HEK293 (cell line): ENCODE data around the gene TRUB1.

ENCODE experiments used
- GLI2 ChIP-seq: fragments of 450-650 bp; formaldehyde crosslinking; IDR thresholded peaks from 2 replicates; pipeline ENCODE4; 2017; ENCODE audit warnings: missing biosample characterization, missing genetic modification characterization, low read depth, borderline replicate concordance
- HOXD13 ChIP-seq: sonication (generic); formaldehyde crosslinking; IDR thresholded peaks from 2 replicates; pipeline ENCODE4 v1.8.0; 2022; ENCODE audit warnings: missing genetic modification reagents, borderline replicate concordance
- ZFP3 ChIP-seq: fragments of 450-650 bp; formaldehyde crosslinking; IDR thresholded peaks from 2 replicates; pipeline ENCODE4 v1.5.1; 2016; ENCODE audit warnings: low read depth, missing biosample characterization, missing genetic modification characterization
- ZNF174 ChIP-seq: fragments of 450-650 bp; formaldehyde crosslinking; IDR thresholded peaks from 2 replicates; pipeline ENCODE4 v1.5.0; 2017; ENCODE audit warnings: missing biosample characterization, mild to moderate bottlenecking, missing genetic modification characterization
- ZNF324 ChIP-seq: fragments of 450-650 bp; formaldehyde crosslinking; IDR thresholded peaks from 2 replicates; pipeline ENCODE4 v1.5.1; 2016; ENCODE audit warnings: missing biosample characterization, missing genetic modification characterization
- ZNF544 ChIP-seq: fragments of 450-650 bp; formaldehyde crosslinking; IDR thresholded peaks from 2 replicates; pipeline ENCODE4 v1.5.0; 2017; ENCODE audit warnings: missing biosample characterization, missing genetic modification characterization
- ZNF629 ChIP-seq: fragments of 450-650 bp; formaldehyde crosslinking; IDR thresholded peaks from 2 replicates; pipeline ENCODE4 v1.5.1; 2017; ENCODE audit warnings: missing biosample characterization, missing genetic modification characterization
- ZNF670 ChIP-seq: fragments of 450-650 bp; formaldehyde crosslinking; IDR thresholded peaks from 2 replicates; pipeline ENCODE4 v1.5.1; 2016; ENCODE audit warnings: missing biosample characterization, missing genetic modification characterization, low read depth
- TF ChIP-seq, protein P1 (sequence below): fragments of 450-650 bp; formaldehyde crosslinking; IDR thresholded peaks from 2 replicates; pipeline ENCODE4 v1.5.1; 2016; ENCODE audit warnings: missing biosample characterization, missing genetic modification characterization
- TF ChIP-seq, protein P2 (sequence below): fragments of 450-650 bp; formaldehyde crosslinking; IDR thresholded peaks from 2 replicates; pipeline ENCODE4 v1.5.1; 2017; ENCODE audit warnings: missing biosample characterization, missing genetic modification characterization
- TF ChIP-seq, protein P3 (sequence below): fragments of 450-650 bp; formaldehyde crosslinking; IDR thresholded peaks from 2 replicates; pipeline ENCODE4 v1.5.1; 2016; ENCODE audit warnings: missing biosample characterization, missing genetic modification characterization
- TF ChIP-seq, protein P4 (sequence below): fragments of 450-650 bp; IDR thresholded peaks from 2 replicates; pipeline ENCODE4 v1.5.1; 2018; ENCODE audit warnings: missing biosample characterization, missing genetic modification characterization
- TF ChIP-seq, protein P5 (sequence below): fragments of 450-650 bp; formaldehyde crosslinking; IDR thresholded peaks from 2 replicates; pipeline ENCODE4 v1.5.1; 2016; ENCODE audit warnings: missing biosample characterization, missing genetic modification characterization
- TF ChIP-seq, protein P6 (sequence below): fragments of 450-650 bp; formaldehyde crosslinking; conservative IDR thresholded peaks from 2 replicates; pipeline ENCODE4 v1.5.1; 2016; ENCODE audit warnings: low read depth, missing biosample characterization, missing genetic modification characterization

DNA sequence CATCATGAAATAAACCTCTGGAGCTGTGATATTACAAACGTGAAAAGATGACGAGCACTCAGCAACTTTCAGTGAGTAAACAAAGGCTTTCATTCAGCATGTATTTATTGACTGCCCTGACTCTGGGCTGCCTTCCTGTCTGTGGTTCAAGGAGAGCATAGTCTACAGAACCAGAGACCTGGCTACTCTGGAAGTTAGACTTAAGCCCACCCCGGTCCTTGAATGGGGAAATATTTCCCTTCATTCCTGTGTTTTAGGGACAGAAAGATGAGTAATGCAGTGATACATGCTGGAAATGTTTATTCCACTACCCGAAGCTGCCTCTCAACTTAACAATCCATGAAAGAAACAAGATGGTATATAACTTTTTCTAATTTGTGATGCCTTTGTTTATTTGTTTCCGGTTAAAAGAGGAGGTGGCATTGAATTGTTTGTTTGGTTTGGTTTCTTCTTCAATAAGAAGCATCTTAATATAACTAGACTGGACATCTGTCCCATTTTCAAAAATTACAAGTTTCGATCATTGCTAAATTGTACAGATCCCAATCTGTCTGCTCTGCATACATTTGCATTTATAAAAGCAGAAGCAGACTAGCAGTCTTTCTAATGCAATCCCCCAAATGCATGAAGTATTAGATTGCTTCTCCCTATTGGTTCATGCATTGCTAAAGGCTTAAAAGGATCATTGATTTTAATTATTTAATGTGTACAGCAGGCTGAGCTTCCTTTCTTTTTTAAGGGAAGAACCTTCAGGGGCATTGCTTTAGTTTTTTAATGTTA is 57.7 kb downstream of the TRUB1 start:
- TF ChIP-seq ZNF324 (tag by site-specific recombination) (no peak), HOXD13 (CRISPR knock-in tag) (no peak), ZNF670 (tag by site-specific recombination) (no peak), ZNF629 (tag by site-specific recombination) (no peak), ZNF544 (no peak), GLI2 (no peak), ZFP3 (tag by site-specific recombination) (no peak), ZNF174 (tag by site-specific recombination) (no peak)
- TF ChIP-seq, protein P1, sequence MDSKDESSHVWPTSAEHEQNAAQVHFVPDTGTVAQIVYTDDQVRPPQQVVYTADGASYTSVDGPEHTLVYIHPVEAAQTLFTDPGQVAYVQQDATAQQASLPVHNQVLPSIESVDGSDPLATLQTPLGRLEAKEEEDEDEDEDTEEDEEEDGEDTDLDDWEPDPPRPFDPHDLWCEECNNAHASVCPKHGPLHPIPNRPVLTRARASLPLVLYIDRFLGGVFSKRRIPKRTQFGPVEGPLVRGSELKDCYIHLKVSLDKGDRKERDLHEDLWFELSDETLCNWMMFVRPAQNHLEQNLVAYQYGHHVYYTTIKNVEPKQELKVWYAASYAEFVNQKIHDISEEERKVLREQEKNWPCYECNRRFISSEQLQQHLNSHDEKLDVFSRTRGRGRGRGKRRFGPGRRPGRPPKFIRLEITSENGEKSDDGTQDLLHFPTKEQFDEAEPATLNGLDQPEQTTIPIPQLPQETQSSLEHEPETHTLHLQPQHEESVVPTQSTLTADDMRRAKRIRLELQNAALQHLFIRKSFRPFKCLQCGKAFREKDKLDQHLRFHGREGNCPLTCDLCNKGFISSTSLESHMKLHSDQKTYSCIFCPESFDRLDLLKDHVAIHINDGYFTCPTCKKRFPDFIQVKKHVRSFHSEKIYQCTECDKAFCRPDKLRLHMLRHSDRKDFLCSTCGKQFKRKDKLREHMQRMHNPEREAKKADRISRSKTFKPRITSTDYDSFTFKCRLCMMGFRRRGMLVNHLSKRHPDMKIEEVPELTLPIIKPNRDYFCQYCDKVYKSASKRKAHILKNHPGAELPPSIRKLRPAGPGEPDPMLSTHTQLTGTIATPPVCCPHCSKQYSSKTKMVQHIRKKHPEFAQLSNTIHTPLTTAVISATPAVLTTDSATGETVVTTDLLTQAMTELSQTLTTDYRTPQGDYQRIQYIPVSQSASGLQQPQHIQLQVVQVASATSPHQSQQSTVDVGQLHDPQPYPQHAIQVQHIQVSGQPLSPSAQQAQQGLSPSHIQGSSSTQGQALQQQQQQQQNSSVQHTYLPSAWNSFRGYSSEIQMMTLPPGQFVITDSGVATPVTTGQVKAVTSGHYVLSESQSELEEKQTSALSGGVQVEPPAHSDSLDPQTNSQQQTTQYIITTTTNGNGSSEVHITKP (tag by site-specific recombination): no peak
- TF ChIP-seq, protein P2, sequence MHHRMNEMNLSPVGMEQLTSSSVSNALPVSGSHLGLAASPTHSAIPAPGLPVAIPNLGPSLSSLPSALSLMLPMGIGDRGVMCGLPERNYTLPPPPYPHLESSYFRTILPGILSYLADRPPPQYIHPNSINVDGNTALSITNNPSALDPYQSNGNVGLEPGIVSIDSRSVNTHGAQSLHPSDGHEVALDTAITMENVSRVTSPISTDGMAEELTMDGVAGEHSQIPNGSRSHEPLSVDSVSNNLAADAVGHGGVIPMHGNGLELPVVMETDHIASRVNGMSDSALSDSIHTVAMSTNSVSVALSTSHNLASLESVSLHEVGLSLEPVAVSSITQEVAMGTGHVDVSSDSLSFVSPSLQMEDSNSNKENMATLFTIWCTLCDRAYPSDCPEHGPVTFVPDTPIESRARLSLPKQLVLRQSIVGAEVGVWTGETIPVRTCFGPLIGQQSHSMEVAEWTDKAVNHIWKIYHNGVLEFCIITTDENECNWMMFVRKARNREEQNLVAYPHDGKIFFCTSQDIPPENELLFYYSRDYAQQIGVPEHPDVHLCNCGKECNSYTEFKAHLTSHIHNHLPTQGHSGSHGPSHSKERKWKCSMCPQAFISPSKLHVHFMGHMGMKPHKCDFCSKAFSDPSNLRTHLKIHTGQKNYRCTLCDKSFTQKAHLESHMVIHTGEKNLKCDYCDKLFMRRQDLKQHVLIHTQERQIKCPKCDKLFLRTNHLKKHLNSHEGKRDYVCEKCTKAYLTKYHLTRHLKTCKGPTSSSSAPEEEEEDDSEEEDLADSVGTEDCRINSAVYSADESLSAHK: no peak
- TF ChIP-seq, protein P3, sequence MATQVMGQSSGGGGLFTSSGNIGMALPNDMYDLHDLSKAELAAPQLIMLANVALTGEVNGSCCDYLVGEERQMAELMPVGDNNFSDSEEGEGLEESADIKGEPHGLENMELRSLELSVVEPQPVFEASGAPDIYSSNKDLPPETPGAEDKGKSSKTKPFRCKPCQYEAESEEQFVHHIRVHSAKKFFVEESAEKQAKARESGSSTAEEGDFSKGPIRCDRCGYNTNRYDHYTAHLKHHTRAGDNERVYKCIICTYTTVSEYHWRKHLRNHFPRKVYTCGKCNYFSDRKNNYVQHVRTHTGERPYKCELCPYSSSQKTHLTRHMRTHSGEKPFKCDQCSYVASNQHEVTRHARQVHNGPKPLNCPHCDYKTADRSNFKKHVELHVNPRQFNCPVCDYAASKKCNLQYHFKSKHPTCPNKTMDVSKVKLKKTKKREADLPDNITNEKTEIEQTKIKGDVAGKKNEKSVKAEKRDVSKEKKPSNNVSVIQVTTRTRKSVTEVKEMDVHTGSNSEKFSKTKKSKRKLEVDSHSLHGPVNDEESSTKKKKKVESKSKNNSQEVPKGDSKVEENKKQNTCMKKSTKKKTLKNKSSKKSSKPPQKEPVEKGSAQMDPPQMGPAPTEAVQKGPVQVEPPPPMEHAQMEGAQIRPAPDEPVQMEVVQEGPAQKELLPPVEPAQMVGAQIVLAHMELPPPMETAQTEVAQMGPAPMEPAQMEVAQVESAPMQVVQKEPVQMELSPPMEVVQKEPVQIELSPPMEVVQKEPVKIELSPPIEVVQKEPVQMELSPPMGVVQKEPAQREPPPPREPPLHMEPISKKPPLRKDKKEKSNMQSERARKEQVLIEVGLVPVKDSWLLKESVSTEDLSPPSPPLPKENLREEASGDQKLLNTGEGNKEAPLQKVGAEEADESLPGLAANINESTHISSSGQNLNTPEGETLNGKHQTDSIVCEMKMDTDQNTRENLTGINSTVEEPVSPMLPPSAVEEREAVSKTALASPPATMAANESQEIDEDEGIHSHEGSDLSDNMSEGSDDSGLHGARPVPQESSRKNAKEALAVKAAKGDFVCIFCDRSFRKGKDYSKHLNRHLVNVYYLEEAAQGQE (tag by site-specific recombination): no peak
- TF ChIP-seq, protein P4, sequence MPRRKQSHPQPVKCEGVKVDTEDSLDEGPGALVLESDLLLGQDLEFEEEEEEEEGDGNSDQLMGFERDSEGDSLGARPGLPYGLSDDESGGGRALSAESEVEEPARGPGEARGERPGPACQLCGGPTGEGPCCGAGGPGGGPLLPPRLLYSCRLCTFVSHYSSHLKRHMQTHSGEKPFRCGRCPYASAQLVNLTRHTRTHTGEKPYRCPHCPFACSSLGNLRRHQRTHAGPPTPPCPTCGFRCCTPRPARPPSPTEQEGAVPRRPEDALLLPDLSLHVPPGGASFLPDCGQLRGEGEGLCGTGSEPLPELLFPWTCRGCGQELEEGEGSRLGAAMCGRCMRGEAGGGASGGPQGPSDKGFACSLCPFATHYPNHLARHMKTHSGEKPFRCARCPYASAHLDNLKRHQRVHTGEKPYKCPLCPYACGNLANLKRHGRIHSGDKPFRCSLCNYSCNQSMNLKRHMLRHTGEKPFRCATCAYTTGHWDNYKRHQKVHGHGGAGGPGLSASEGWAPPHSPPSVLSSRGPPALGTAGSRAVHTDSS (tag by site-specific recombination): no peak
- TF ChIP-seq, protein P5, sequence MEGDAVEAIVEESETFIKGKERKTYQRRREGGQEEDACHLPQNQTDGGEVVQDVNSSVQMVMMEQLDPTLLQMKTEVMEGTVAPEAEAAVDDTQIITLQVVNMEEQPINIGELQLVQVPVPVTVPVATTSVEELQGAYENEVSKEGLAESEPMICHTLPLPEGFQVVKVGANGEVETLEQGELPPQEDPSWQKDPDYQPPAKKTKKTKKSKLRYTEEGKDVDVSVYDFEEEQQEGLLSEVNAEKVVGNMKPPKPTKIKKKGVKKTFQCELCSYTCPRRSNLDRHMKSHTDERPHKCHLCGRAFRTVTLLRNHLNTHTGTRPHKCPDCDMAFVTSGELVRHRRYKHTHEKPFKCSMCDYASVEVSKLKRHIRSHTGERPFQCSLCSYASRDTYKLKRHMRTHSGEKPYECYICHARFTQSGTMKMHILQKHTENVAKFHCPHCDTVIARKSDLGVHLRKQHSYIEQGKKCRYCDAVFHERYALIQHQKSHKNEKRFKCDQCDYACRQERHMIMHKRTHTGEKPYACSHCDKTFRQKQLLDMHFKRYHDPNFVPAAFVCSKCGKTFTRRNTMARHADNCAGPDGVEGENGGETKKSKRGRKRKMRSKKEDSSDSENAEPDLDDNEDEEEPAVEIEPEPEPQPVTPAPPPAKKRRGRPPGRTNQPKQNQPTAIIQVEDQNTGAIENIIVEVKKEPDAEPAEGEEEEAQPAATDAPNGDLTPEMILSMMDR: no peak
- TF ChIP-seq, protein P6, sequence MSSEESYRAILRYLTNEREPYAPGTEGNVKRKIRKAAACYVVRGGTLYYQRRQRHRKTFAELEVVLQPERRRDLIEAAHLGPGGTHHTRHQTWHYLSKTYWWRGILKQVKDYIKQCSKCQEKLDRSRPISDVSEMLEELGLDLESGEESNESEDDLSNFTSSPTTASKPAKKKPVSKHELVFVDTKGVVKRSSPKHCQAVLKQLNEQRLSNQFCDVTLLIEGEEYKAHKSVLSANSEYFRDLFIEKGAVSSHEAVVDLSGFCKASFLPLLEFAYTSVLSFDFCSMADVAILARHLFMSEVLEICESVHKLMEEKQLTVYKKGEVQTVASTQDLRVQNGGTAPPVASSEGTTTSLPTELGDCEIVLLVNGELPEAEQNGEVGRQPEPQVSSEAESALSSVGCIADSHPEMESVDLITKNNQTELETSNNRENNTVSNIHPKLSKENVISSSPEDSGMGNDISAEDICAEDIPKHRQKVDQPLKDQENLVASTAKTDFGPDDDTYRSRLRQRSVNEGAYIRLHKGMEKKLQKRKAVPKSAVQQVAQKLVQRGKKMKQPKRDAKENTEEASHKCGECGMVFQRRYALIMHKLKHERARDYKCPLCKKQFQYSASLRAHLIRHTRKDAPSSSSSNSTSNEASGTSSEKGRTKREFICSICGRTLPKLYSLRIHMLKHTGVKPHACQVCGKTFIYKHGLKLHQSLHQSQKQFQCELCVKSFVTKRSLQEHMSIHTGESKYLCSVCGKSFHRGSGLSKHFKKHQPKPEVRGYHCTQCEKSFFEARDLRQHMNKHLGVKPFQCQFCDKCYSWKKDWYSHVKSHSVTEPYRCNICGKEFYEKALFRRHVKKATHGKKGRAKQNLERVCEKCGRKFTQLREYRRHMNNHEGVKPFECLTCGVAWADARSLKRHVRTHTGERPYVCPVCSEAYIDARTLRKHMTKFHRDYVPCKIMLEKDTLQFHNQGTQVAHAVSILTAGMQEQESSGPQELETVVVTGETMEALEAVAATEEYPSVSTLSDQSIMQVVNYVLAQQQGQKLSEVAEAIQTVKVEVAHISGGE (tag by site-specific recombination): no peak
